ENCODE results near the gene MACROD2.

GRCh38 chr20:15967334-15967733 lies 1972.0 kb downstream of the MACROD2 start:
- TF ChIP-seq CTCF (IDR thresholded peaks at IDR 0.05) (no peak), POLR2A (IDR thresholded peaks at IDR 0.05) (no peak), EP300 (IDR thresholded peaks at IDR 0.05) (no peak)

Data from ovary (tissue), 3 donors.